Myocyte (in vitro differentiated cells): ENCODE data around the gene WSB1. TPM values are rescaled to one million over a fixed set of nuclear protein-coding genes. Genes with fewer than 3 reads are reported as not detected.
A peak's percentile ranks its signal among the peaks of the same experiment; 100 is the strongest.
"Not testable (repeated sequence)": the region's sequence is repeated elsewhere in the genome, so short reads cannot be mapped to it uniquely, and the experiment has no call there.

Experiments
- DNase-seq: peaks from one replicate; pipeline ENCODE4 v3.0.0-alpha.2; 2012; ENCODE audit warnings: low read depth
- total RNA-seq: library from RNA; depleted of rRNA; stranded (reverse); fragments of >200 nt; gene quantifications from 2 replicates; pipeline ENCODE4 v1.2.3, GENCODE V29; 2014

The WSB1 gene
- total RNA-seq, 1 donor from 2014 or later: 128 TPM

GRCh38 chr17:27315322-27315721 lies 21.4 kb downstream of the WSB1 start:
- peak; percentile 90 for DNase-seq

- no peak for DNase-seq
Measured at GRCh38 chr17:27315796-27316465, 22.0 kb downstream of the WSB1 start.

GRCh38 chr17:27318228-27318627 lies 24.3 kb downstream of the WSB1 start:
- no peak for DNase-seq

- no peak for DNase-seq
Measured at GRCh38 chr17:27318633-27319032, 24.7 kb downstream of the WSB1 start.

- peak; percentile 97 for DNase-seq
Measured at GRCh38 chr17:27319541-27320221, 25.8 kb downstream of the WSB1 start.

GRCh38 chr17:27320222-27320560 lies 26.3 kb downstream of the WSB1 start:
- no peak for DNase-seq

GRCh38 chr17:27321372-27321771 lies 27.5 kb downstream of the WSB1 start:
- no peak for DNase-seq

GRCh38 chr17:27322026-27322425 lies 28.1 kb downstream of the WSB1 start:
- no peak for DNase-seq

- no peak for DNase-seq
Measured at GRCh38 chr17:27322690-27323508, 29.0 kb downstream of the WSB1 start.

- peak; percentile 47 for DNase-seq
Measured at GRCh38 chr17:27323538-27324215, 29.8 kb downstream of the WSB1 start.

GRCh38 chr17:27324771-27325339 lies 30.9 kb downstream of the WSB1 start:
- peak; percentile 20 for DNase-seq

- DNase-seq: no peak
Measured at GRCh38 chr17:27326051-27326450, 32.1 kb downstream of the WSB1 start.

GRCh38 chr17:27326585-27326984 lies 32.7 kb downstream of the WSB1 start:
- no peak for DNase-seq

GRCh38 chr17:27327397-27327796 lies 33.5 kb downstream of the WSB1 start:
- no peak for DNase-seq

- no peak for DNase-seq
Measured at GRCh38 chr17:27327871-27328270, 34.0 kb downstream of the WSB1 start.

GRCh38 chr17:27328686-27329085 lies 34.8 kb downstream of the WSB1 start:
- not testable (repeated sequence) for DNase-seq

GRCh38 chr17:27329146-27329805 lies 35.4 kb downstream of the WSB1 start:
- DNase-seq: peak; percentile 58

GRCh38 chr17:27332047-27332393 lies 38.1 kb downstream of the WSB1 start:
- DNase-seq: no peak

GRCh38 chr17:27332485-27333409 lies 38.8 kb downstream of the WSB1 start:
- peak; percentile 98 for DNase-seq
